ENCODE data around the gene NSDHL. TPM values are rescaled to one million over a fixed set of nuclear protein-coding genes. Genes with fewer than 3 reads are reported as not detected.
"Not testable (repeated sequence)": the region's sequence is repeated elsewhere in the genome, so short reads cannot be mapped to it uniquely, and the experiment has no call there.

Gene NSDHL
- 10 to 100 TPM in 6 of 7 donors, 1 to 10 TPM in 1; 5.0 to 33.8 (median 12.3) TPM for total RNA-seq
- 10 to 100 TPM; 11.9 to 48.6 TPM for polyA plus RNA-seq
- long read RNA-seq, donor 1, transcript NSDHL-201 (8 exons, 1,929 nt): major isoform, 94 of 109 reads
- long read RNA-seq, donor 1, partial matches to known transcripts: 4 of 109 reads
- long read RNA-seq, donor 1, other reads (novel, unspliced or antisense): 7 of 109 reads
- long read RNA-seq, donor 2, transcript NSDHL-201 (8 exons, 1,929 nt): major isoform, 11 of 13 reads
- long read RNA-seq, donor 2, partial matches to known transcripts: 0 of 13 reads
- long read RNA-seq, donor 2, other reads (novel, unspliced or antisense): 0 of 13 reads
- long read RNA-seq, donor 3, transcript NSDHL-201 (8 exons, 1,929 nt): major isoform, 20 of 23 reads
- long read RNA-seq, donor 3, partial matches to known transcripts: 1 of 23 reads
- long read RNA-seq, donor 3, other reads (novel, unspliced or antisense): 1 of 23 reads

DNA sequence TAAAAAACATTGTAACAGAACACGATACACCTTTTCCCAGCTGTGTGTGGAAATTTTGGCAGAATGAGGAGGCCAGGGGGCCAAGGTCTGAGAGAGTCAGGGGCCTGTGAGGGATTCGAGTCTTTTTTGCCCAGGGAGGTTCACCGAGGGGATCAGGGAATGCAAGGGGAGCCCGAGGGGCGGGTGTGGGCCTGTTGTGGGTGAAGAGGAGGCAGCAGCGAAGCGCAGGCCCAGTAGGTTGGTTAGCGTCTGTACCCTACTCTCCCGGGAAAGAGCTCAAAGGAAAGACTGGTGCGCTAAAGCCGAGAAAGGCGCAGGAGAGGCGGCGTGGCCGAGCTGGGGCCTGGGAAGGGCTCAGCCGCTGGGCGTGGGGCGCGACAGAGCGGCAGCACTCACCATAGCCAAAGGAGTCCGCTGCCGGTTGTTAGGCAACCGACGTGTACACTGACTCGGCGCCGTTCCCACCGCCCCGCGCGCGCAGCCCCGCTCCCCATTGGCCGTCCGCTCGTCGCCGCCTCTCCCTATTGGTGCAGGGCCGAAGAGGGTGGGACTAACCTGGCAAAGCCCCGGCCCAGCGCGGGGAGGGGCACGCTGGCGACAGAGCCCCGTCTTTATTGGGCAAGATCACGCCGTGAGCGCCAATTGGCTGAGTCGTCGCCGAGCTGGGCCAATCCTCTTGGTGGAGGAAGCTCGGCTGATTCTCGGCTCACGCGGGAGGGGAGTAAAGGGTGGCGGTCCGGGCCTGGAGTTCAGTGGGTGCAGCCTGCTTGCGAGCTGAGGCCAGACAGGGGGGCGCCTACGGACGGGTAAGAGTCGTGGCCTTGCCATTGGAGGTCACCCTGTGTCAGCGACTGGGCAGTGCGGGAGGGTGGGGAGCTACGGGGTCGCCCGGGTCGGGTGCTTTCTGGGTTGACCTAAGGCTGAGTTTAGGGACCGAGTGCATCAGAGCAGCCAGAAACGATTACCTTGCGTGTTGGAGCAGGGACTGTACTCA is at the start of gene NSDHL, which contains the start of gene CETN2:
Gene NSDHL (plus strand): TSS at position 752 of the 994 bp plus-strand sequence. CDS start 15,262 bp downstream, outside the sequence.
Gene CETN2 (minus strand): TSS at position 446 of the 994 bp plus-strand sequence. CDS start 47 bp downstream, at position 399.
- peak within 1 kb of the TSS in 1 of 2 donors; percentile 27 for H3K27ac ChIP-seq
- DNase-seq: peak; percentile 94 to 96 (median 95)
- peak within 1 kb of the TSS; percentile 57 for H3K4me3 ChIP-seq
- no peaks in the 10 kb centered on the region for H3K27me3 ChIP-seq
- intact Hi-C loops (cut with DNase I): no loop called here
- no peaks in the 10 kb centered on the region for H3K9me3 ChIP-seq
- H3K4me1 ChIP-seq (ENCODE audit: insufficient read depth): no peaks in the 10 kb centered on the region
- WGBS, 3 donors: 33 to 38% (median 37%) methylated on average over 64 to 71 of the region's 71 CpGs
- TF ChIP-seq EP300 (IDR thresholded peaks at IDR 0.05): no peak
- TF ChIP-seq CTCF (IDR thresholded peaks at IDR 0.05): no peak
- no peak for TF ChIP-seq POLR2A (IDR thresholded peaks at IDR 0.05)
- no peaks in the 10 kb centered on the region for H3K36me3 ChIP-seq

DNA sequence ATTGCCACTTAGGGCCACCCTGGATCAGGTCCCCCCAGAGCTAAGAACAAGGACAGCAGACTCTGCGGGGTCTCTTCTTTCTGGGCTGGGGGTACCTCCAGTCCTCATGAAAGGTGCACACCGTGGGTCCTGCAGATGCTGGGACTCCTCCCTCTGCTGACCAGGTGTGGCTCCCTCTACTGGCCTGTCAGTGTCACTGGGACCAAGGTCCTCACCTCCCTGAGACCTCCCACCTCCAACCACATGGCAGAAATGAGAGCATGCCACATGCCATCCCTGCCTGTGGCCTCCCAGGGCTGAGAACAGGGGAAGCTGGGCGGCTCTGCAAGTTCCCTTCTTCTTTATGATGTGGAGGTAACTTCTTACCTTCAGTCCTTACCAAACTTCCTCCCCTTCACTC is 43.8 kb upstream of the NSDHL start:
- H3K4me1 ChIP-seq (ENCODE audit: insufficient read depth); H3K9me3 ChIP-seq; intact Hi-C loops (cut with DNase I); H3K4me3 ChIP-seq; H3K36me3 ChIP-seq; DNase-seq; H3K27ac ChIP-seq; H3K27me3 ChIP-seq: not testable (repeated sequence)
- no CpG with 5 or more reads among the region's 3 CpGs for WGBS, 3 donors

DNA sequence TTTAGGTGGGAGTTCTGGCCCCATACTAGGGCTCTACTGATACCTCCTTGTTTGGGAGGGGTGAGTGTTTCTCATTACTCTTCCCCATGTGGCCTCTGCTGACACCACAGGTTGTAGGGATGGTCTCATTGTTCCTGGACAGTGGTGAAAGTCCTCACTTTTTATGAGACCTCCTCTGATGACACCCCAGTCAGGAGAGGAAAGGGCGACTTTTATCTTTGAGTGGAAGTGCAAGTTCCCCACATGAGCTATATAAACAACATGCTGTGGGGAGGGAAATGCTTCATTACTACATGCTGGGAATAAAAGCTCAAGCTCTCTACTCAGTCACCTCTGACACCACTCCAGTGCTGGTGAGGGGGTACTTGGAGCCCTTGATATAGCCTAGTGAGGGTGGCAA is 31.9 kb upstream of the NSDHL start:
- no peaks in the 10 kb centered on the region for H3K4me1 ChIP-seq (ENCODE audit: insufficient read depth)
- DNase-seq: no peak
- H3K27ac ChIP-seq: no peak overlapping the region
- H3K36me3 ChIP-seq: no peaks in the 10 kb centered on the region
- no peaks in the 10 kb centered on the region for H3K9me3 ChIP-seq
- intact Hi-C loops (cut with DNase I): no loop called here
- no peaks in the 10 kb centered on the region for H3K27me3 ChIP-seq
- no peak overlapping the region for H3K4me3 ChIP-seq
- WGBS, 3 donors: 49 to 82% (median 63%) methylated on average over 1 of the region's 1 CpG
- no peak for TF ChIP-seq EP300 (IDR thresholded peaks at IDR 0.05)
- TF ChIP-seq POLR2A (IDR thresholded peaks at IDR 0.05): no peak
- TF ChIP-seq CTCF (IDR thresholded peaks at IDR 0.05): no peak

GRCh38 chrX:152806035-152806434 is 24.8 kb upstream of the NSDHL start:
- no peak for DNase-seq
- no peak for TF ChIP-seq CTCF (IDR thresholded peaks at IDR 0.05)
- TF ChIP-seq EP300 (IDR thresholded peaks at IDR 0.05): no peak
- no peak for TF ChIP-seq POLR2A (IDR thresholded peaks at IDR 0.05)
- WGBS, 3 donors: 74 to 85% (median 84%) methylated on average over 4 of the region's 4 CpGs
- H3K4me1 ChIP-seq (ENCODE audit: insufficient read depth): no peaks in the 10 kb centered on the region
- H3K9me3 ChIP-seq: no peaks in the 10 kb centered on the region
- no peak overlapping the region for H3K27ac ChIP-seq
- no peaks in the 10 kb centered on the region for H3K36me3 ChIP-seq
- H3K4me3 ChIP-seq: no peak overlapping the region
- intact Hi-C loops (cut with DNase I): no loop called here
- H3K27me3 ChIP-seq: no peaks in the 10 kb centered on the region

Measured in ovary (tissue), 10 donors.